Esophagus muscularis mucosa (tissue), 3 donors: ENCODE results near the gene NABP1.

ENCODE experiments used
- CTCF ChIP-seq, 3 experiments: fragments of 200-600 bp in 2 of 3; fragments of 450-650 bp in 1 of 3; sonication (generic) in 2 of 3; IDR thresholded peaks; one replicate each; pipeline ENCODE4 v1.5.1; 2017 to 2019; ENCODE audit warnings: antibody characterized with exemption in 3 of 3, mild to moderate bottlenecking in 2 of 3, moderate library complexity in 1 of 3
- POLR2A ChIP-seq: fragments of 450-650 bp; IDR thresholded peaks from one replicate; pipeline ENCODE4 v1.6.1; 2017; ENCODE audit warnings: antibody characterized with exemption, moderate library complexity, mild to moderate bottlenecking, low read depth

DNA sequence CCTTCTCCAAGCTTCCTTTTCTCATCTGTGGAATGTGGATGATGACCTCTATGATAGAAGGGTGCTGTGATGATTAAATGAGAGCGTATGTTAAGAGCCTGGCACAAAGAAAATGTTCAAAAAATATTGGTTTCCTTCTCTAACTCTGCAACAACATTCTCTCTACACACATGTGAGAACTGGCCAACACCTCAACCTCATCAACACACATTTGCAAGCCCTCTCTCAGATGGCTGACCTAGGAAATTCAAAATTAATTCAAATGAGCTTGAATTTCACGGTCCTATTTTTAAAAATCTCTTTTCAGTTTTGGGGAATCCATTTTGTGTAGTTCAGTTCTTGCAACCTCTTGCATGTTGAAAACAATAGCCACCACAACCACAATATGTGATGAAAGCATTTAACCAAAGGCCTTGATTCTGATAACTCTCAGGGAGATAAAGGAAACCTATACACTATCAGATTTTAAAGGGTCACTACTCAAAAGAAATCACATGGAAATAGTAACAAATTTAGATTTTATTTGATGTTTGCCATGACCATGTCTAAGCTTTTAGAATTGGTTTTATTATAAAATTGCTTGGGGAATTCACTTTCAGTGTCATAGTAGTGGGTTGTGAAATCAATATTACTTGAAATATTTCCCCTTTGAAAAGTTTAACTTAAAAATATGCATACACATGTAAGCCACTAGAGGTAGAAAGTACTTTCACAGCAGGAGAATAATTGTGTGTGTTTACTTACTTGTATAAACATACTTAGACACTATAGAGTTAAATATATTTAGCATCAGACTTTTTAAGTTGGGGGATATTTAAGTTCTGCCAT lies 16.6 kb upstream of the NABP1 start:
- TF ChIP-seq POLR2A (no peak), CTCF (IDR thresholded peaks at IDR 0.05) (no peak)
